Measurements from ENCODE around the gene KRT12.

Gene KRT12

GRCh38 chr17:40827746-40828453, 39.1 kb downstream of the KRT12 start:
- TF ChIP-seq CTCF (IDR thresholded peaks at IDR 0.05; ENCODE audit: low read depth, low read length) = no peak
- in situ Hi-C loops (cut with HindIII; ENCODE audit: low sequenced_read_pairs) = no loop called here
- DNase-seq (ENCODE audit: low read depth, low spot score) = peak; percentile 70
- H3K4me3 ChIP-seq (ENCODE audit: low read depth, low read length) = no peak overlapping the region

- TF ChIP-seq CTCF (IDR thresholded peaks at IDR 0.05; ENCODE audit: low read depth, low read length) = no peak
- no peak for DNase-seq (ENCODE audit: low read depth, low spot score)
- H3K4me3 ChIP-seq (ENCODE audit: low read depth, low read length) = no peak overlapping the region
- in situ Hi-C loops (cut with HindIII; ENCODE audit: low sequenced_read_pairs) = no loop called here
Measured at GRCh38 chr17:40825599-40825998, 41.4 kb downstream of the KRT12 start.

GRCh38 chr17:40824015-40824832, 42.8 kb downstream of the KRT12 start:
- no peak for TF ChIP-seq CTCF (IDR thresholded peaks at IDR 0.05; ENCODE audit: low read depth, low read length)
- H3K4me3 ChIP-seq (ENCODE audit: low read depth, low read length) = no peak overlapping the region
- DNase-seq (ENCODE audit: low read depth, low spot score) = no peak
- in situ Hi-C loops (cut with HindIII; ENCODE audit: low sequenced_read_pairs) = no loop called here

- in situ Hi-C loops (cut with HindIII; ENCODE audit: low sequenced_read_pairs) = no loop called here
- DNase-seq (ENCODE audit: low read depth, low spot score) = no peak
- no peak for TF ChIP-seq CTCF (IDR thresholded peaks at IDR 0.05; ENCODE audit: low read depth, low read length)
Measured at GRCh38 chr17:40822132-40822812, 44.8 kb downstream of the KRT12 start, which contains the start of gene KRT10. KRT10 (minus strand) TSS chr17:40822614; CDS start chr17:40822585, 29 bp downstream.

GRCh38 chr17:40821536-40821935, 45.5 kb downstream of the KRT12 start:
- in situ Hi-C loops (cut with HindIII; ENCODE audit: low sequenced_read_pairs) = no loop called here
- no peak for DNase-seq (ENCODE audit: low read depth, low spot score)
- TF ChIP-seq CTCF (IDR thresholded peaks at IDR 0.05; ENCODE audit: low read depth, low read length) = no peak
- H3K4me3 ChIP-seq (ENCODE audit: low read depth, low read length) = no peak overlapping the region

More at GRCh38 chr17:40822132-40822812, 44.8 kb downstream of the KRT12 start, which contains the start of gene KRT10:
- H3K4me3 ChIP-seq (ENCODE audit: low read depth, low read length) = no peak within 1 kb of the TSS

- no peak for TF ChIP-seq CTCF (IDR thresholded peaks at IDR 0.05; ENCODE audit: low read depth, low read length)
- DNase-seq (ENCODE audit: low read depth, low spot score) = no peak
- no peak overlapping the region for H3K4me3 ChIP-seq (ENCODE audit: low read depth, low read length)
- in situ Hi-C loops (cut with HindIII; ENCODE audit: low sequenced_read_pairs) = no loop called here
Measured at GRCh38 chr17:40820228-40820838, 46.7 kb downstream of the KRT12 start.
